IMR-90 (cell line): ENCODE results near the gene NRL. TPM values are rescaled to one million over a fixed set of nuclear protein-coding genes. Genes with fewer than 3 reads are reported as not detected.

Source experiments
- ATAC-seq: fragments of 200-7000 bp; cut with Tn5 transposase; 2 replicates; pipeline ENCODE4 v1.9.1; 2020; ENCODE audit warnings: low read depth, mild to moderate bottlenecking, moderate library complexity
- BruUV-seq: library from RNA; stranded (reverse); fragments of 400-500 nt; replicated peaks from 2 replicates; lab custom pipeline; 2021; lab: Mats Ljungman, UMichigan
- CTCF ChIA-PET: fragments of 300-600 bp; formaldehyde crosslinking; extraction: SDS; loops from one replicate; lab custom pipeline; 2021; ENCODE audit warnings: antibody characterized with exemption; lab: Yijun Ruan, JAX
- POLR2A ChIA-PET: fragments of 300-600 bp; sonication (Branson Sonifier 250); formaldehyde crosslinking; loops from one replicate; lab custom pipeline; 2022; ENCODE audit warnings: antibody characterized with exemption; ENCODE audit not compliant: unreplicated experiment; lab: Charles Lee
- DNase-seq: peaks from one replicate; pipeline ENCODE4 v3.0.0; 2013
- H2AFZ ChIP-seq: replicated peaks from 2 replicates; pipeline ENCODE3; 2013; ENCODE audit warnings: low read length, mild to moderate bottlenecking; ENCODE audit not compliant: poor library complexity
- H2AK5ac ChIP-seq: 2 replicates; pipeline ENCODE4 v1.6.1; 2013; ENCODE audit warnings: low read depth, low read length, inconsistent platforms
- H2AK9ac ChIP-seq: replicated peaks from 2 replicates; pipeline ENCODE3; 2013; ENCODE audit warnings: mild to moderate bottlenecking, low read depth, low read length, moderate library complexity; ENCODE audit not compliant: poor library complexity
- H2BK120ac ChIP-seq: 2 replicates; pipeline ENCODE4 v1.6.1; 2013; ENCODE audit warnings: low read depth, low read length, inconsistent platforms
- H2BK15ac ChIP-seq: 3 replicates; pipeline ENCODE4 v1.6.1; 2013; ENCODE audit warnings: low read depth, low read length, inconsistent platforms
- H2BK20ac ChIP-seq: 2 replicates; pipeline ENCODE4 v1.6.1; 2013; ENCODE audit warnings: low read depth, mild to moderate bottlenecking, inconsistent platforms, low read length, moderate library complexity
- H2BK5ac ChIP-seq: 2 replicates; pipeline ENCODE4 v1.6.1; 2013; ENCODE audit warnings: mild to moderate bottlenecking, low read depth, low read length, inconsistent platforms; ENCODE audit not compliant: poor library complexity, severe bottlenecking
- H3K14ac ChIP-seq: replicated peaks from 2 replicates; pipeline ENCODE4 v1.6.1; 2013; ENCODE audit warnings: low read depth, low read length, inconsistent platforms
- H3K18ac ChIP-seq: 2 replicates; pipeline ENCODE4 v1.6.1; 2013; ENCODE audit warnings: low read depth, low read length, control low read depth
- H3K23ac ChIP-seq: 2 replicates; pipeline ENCODE4 v1.6.1; 2013; ENCODE audit warnings: low read depth, low read length, inconsistent platforms
- H3K27ac ChIP-seq: 2 replicates; pipeline ENCODE4 v1.5.1; 2013; ENCODE audit warnings: mild to moderate bottlenecking, control low read depth, low read length; ENCODE audit not compliant: insufficient read depth
- H3K27me3 ChIP-seq: 2 replicates; pipeline ENCODE4 v1.6.1; 2013; ENCODE audit warnings: low read length; ENCODE audit not compliant: control insufficient read depth, insufficient read depth
- H3K36me3 ChIP-seq: 2 replicates; pipeline ENCODE4 v1.6.1; 2013; ENCODE audit warnings: low read length, mixed read lengths; ENCODE audit not compliant: control insufficient read depth, insufficient read depth
- H3K4ac ChIP-seq: 2 replicates; pipeline ENCODE4 v1.6.1; 2013; ENCODE audit warnings: low read depth, low read length, inconsistent platforms
- H3K4me1 ChIP-seq: 2 replicates; pipeline ENCODE4 v1.6.1; 2013; ENCODE audit warnings: low read length, mixed read lengths; ENCODE audit not compliant: control insufficient read depth, insufficient read depth
- H3K4me2 ChIP-seq: 2 replicates; pipeline ENCODE4 v1.6.1; 2013; ENCODE audit warnings: low read depth, mild to moderate bottlenecking, control low read depth, low read length, moderate library complexity
- H3K4me3 ChIP-seq: 2 replicates; pipeline ENCODE4 v1.5.1; 2013; ENCODE audit warnings: low read depth, mild to moderate bottlenecking, control low read depth, low read length, moderate library complexity; ENCODE audit not compliant: insufficient read depth
- H3K56ac ChIP-seq: 2 replicates; pipeline ENCODE4 v1.6.1; 2013; ENCODE audit warnings: low read length, inconsistent platforms; ENCODE audit not compliant: insufficient read depth; ENCODE audit errors: extremely low read depth
- H3K79me1 ChIP-seq, 2 experiments: 2 replicates each; pipeline ENCODE4 v1.6.1; 2013; ENCODE audit warnings: low read length in 2 of 2, inconsistent platforms in 1 of 2, low read depth in 1 of 2
- H3K9ac ChIP-seq: 2 replicates; pipeline ENCODE4 v1.6.1; 2013; ENCODE audit warnings: low read depth, low read length, control low read depth
- H3K9me1 ChIP-seq: 2 replicates; pipeline ENCODE4 v1.6.1; 2013; ENCODE audit warnings: low read length, inconsistent platforms; ENCODE audit not compliant: insufficient read depth
- H3K9me3 ChIP-seq: 2 replicates; pipeline ENCODE4 v1.6.1; 2013; ENCODE audit warnings: low read length; ENCODE audit not compliant: control insufficient read depth, insufficient read depth
- H4K20me1 ChIP-seq: 2 replicates; pipeline ENCODE4 v1.6.1; 2013; ENCODE audit warnings: low read length, inconsistent platforms; ENCODE audit not compliant: insufficient read depth
- H4K5ac ChIP-seq: 2 replicates; pipeline ENCODE4 v1.6.1; 2013; ENCODE audit warnings: mild to moderate bottlenecking, low read depth, low read length, control low read depth
- H4K8ac ChIP-seq, 2 experiments: 2 replicates each; pipeline ENCODE4 v1.6.1; 2013; ENCODE audit warnings: low read depth in 2 of 2, low read length in 2 of 2, control low read depth in 1 of 2, inconsistent platforms in 1 of 2
- H4K91ac ChIP-seq: 2 replicates; pipeline ENCODE4 v1.6.1; 2013; ENCODE audit warnings: low read depth, low read length, inconsistent platforms; ENCODE audit not compliant: insufficient read depth
- BHLHE40 ChIP-seq: fragments of 150-350 bp; IDR thresholded peaks from 2 replicates; pipeline ENCODE4 v1.6.1; 2016; ENCODE audit warnings: mild to moderate bottlenecking, low read depth, low read length
- CEBPB ChIP-seq: IDR thresholded peaks from 2 replicates; pipeline ENCODE4 v1.6.1; 2012; ENCODE audit warnings: low read depth, low read length, improper control_type of control experiment
- CTCF ChIP-seq: conservative IDR thresholded peaks from 2 replicates; pipeline ENCODE4 v1.5.1; 2012; ENCODE audit warnings: mild to moderate bottlenecking, low read depth, low read length, improper control_type of control experiment
- NFE2L2 ChIP-seq: fragments of 150-350 bp; IDR thresholded peaks from 2 replicates; pipeline ENCODE4 v1.6.1; 2016; ENCODE audit warnings: low read depth, mild to moderate bottlenecking, low read length
- POLR2A ChIP-seq: IDR thresholded peaks from 2 replicates; pipeline ENCODE4 v1.6.1; 2012; ENCODE audit warnings: mild to moderate bottlenecking, low read depth, low read length
- USF2 ChIP-seq: fragments of 150-350 bp; IDR thresholded peaks from 2 replicates; pipeline ENCODE4 v1.6.1; 2017; ENCODE audit warnings: mild to moderate bottlenecking, antibody characterized with exemption, low read length, low read depth
- WGBS, 2 experiments: methylation state at CpG; one replicate each; pipeline versions ENCODE4 v1.1.5 to v1.1.7; 2013; ENCODE audit warnings: missing lambda C conversion rate in 2 of 2; ENCODE audit not compliant: insufficient read length in 1 of 2; ENCODE audit errors: extremely low coverage in 2 of 2; 5-methylcytosine and 5-hydroxymethylcytosine counted together
- dilution Hi-C: fragments of 300-500 bp; cut with HindIII; formaldehyde crosslinking; loops from one replicate; pipeline ENCODE4 v1.14.3; 2018; ENCODE audit warnings: low sequenced_read_pairs; ENCODE audit not compliant: unreplicated experiment
- in situ Hi-C: fragments of 300-500 bp; cut with MboI; formaldehyde crosslinking; loops from 3 replicates; pipeline ENCODE4 v1.14.3; 2019; ENCODE audit warnings: low sequenced_read_pairs, inconsistent platforms, mixed read lengths
- intact Hi-C: fragments of 100-400 bp; cut with micrococcal nuclease; formaldehyde crosslinking; loops from 2 replicates; pipeline ENCODE4 v1.10.0; 2022
- polyA plus RNA-seq, 3 experiments: library from polyadenylated mRNA; depleted of rRNA; stranded (reverse); fragments of >200 nt; gene quantifications; 2 replicates each; pipeline ENCODE4 v1.2.3, GENCODE V29; 2012; ENCODE audit warnings: low replicate concordance in 1 of 3
- total RNA-seq: library from RNA; depleted of rRNA; stranded (reverse); fragments of >200 nt; gene quantifications from 2 replicates; pipeline ENCODE4 v1.2.3, GENCODE V29; 2012
- TF ChIP-seq, protein P1 (sequence below): fragments of 150-350 bp; IDR thresholded peaks from 2 replicates; pipeline ENCODE4 v1.6.1; 2016; ENCODE audit warnings: low read depth, mild to moderate bottlenecking, low read length, moderate library complexity, borderline replicate concordance

Gene NRL
- total and polyA plus RNA-seq, 2 of the 4 experiments (the other 2 are of a cell fraction), result 0.18 to 0.70 TPM

- Histone ChIP-seq H3K4me3 (no peak overlapping the region), H4K91ac (no peak overlapping the region), H2AK9ac (no peak overlapping the region), H2AK5ac (no peak overlapping the region), H2BK15ac (no peak overlapping the region), H3K14ac (no peak overlapping the region), H3K36me3 (no peaks in the 10 kb centered on the region), H3K27me3 (no peaks in the 10 kb centered on the region), H3K9ac (no peak overlapping the region), H4K8ac (no peak overlapping the region), H3K56ac (no peak overlapping the region), H3K79me1 (no peaks in the 10 kb centered on the region), H3K4me2 (no peak overlapping the region), H4K20me1 (no peaks in the 10 kb centered on the region), H4K5ac (no peak overlapping the region), H3K23ac (no peak overlapping the region), H3K4me1 (no peaks in the 10 kb centered on the region), H2AFZ (no peak overlapping the region), H2BK20ac (no peak overlapping the region), H2BK120ac (no peak overlapping the region), H3K18ac (no peak overlapping the region), H3K9me3 (no peaks in the 10 kb centered on the region), H3K27ac (no peak overlapping the region), H2BK5ac (no peak overlapping the region), H3K4ac (no peak overlapping the region), H3K9me1 (no peaks in the 10 kb centered on the region)
- no TSS peak for BruUV-seq
- CTCF ChIA-PET, result interaction anchor here (0.6 kb wide), 1 partner anchor 31 kb away, joined by 3 read pairs; no protein-coding TSS in a partner anchor
- dilution Hi-C loops, result no loop called here
- in situ Hi-C loops, result loop anchor here (25.0 kb wide), 2 partner anchors 817 to 1042 kb away; partner anchors contain the start of genes ACIN1, BCL2L2, C14orf119 and PABPN1
- WGBS, 2 experiments, result 67% methylated on average over 3 of the region's 8 CpGs; no CpG with 5 or more reads in 1 of the 2 experiments
- intact Hi-C loops, result no loop called here
- DNase-seq (no peak), ATAC-seq (no peak)
- POLR2A ChIA-PET, result no interaction called here
- TF ChIP-seq CTCF (no peak), USF2 (no peak), BHLHE40 (no peak), POLR2A (no peak), NFE2L2 (no peak), CEBPB (no peak)
- TF ChIP-seq, protein P1, sequence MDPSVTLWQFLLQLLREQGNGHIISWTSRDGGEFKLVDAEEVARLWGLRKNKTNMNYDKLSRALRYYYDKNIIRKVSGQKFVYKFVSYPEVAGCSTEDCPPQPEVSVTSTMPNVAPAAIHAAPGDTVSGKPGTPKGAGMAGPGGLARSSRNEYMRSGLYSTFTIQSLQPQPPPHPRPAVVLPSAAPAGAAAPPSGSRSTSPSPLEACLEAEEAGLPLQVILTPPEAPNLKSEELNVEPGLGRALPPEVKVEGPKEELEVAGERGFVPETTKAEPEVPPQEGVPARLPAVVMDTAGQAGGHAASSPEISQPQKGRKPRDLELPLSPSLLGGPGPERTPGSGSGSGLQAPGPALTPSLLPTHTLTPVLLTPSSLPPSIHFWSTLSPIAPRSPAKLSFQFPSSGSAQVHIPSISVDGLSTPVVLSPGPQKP, result no peak
Measured at GRCh38 chr14:24129410-24129998, 14.8 kb upstream of the NRL start.
